Lung (tissue), 12 donors: ENCODE results near the gene ATF6B. TPM values are rescaled to one million over a fixed set of nuclear protein-coding genes. Genes with fewer than 3 reads are reported as not detected.

Source experiments
- ATAC-seq: fragments of 200-7000 bp; cut with Tn5 transposase; one replicate; pipeline ENCODE4 v1.9.1; 2020; ENCODE audit warnings: moderate number of reproducible peaks; ENCODE audit not compliant: insufficient read depth, low FRiP score
- DNase-seq, 3 donors: peaks; one replicate each; pipeline ENCODE4 v3.0.0-alpha.2; 2013 to 2017
- H3K27ac ChIP-seq, 2 donors: one replicate each; pipeline ENCODE4 v1.5.1; 2013; ENCODE audit warnings: mild to moderate bottlenecking in 2 of 2, moderate library complexity in 2 of 2, control low read depth in 1 of 2, inconsistent platforms in 1 of 2, low read depth in 1 of 2, low read length in 1 of 2
- H3K27me3 ChIP-seq, 3 donors: one replicate each; pipeline ENCODE4 v1.5.1; 2013; ENCODE audit warnings: low read length in 2 of 3; ENCODE audit not compliant: control insufficient read depth in 3 of 3, insufficient read depth in 3 of 3
- H3K36me3 ChIP-seq, 4 donors: one replicate each; pipeline ENCODE4 v1.5.1; 2013; ENCODE audit warnings: low read length in 4 of 4, mild to moderate bottlenecking in 1 of 4, moderate library complexity in 1 of 4; ENCODE audit not compliant: control insufficient read depth in 4 of 4, insufficient read depth in 4 of 4
- H3K4me1 ChIP-seq, 5 donors: one replicate each; pipeline ENCODE4 v1.5.1; 2013; ENCODE audit warnings: low read length in 5 of 5, mild to moderate bottlenecking in 2 of 5, moderate library complexity in 1 of 5; ENCODE audit not compliant: control insufficient read depth in 5 of 5, insufficient read depth in 5 of 5
- H3K4me3 ChIP-seq: one replicate; pipeline ENCODE4 v1.5.1; 2013; ENCODE audit warnings: mild to moderate bottlenecking, control low read depth, moderate library complexity
- H3K9ac ChIP-seq, 2 donors: one replicate each; pipeline ENCODE4 v1.5.1; 2013; ENCODE audit warnings: low read length in 2 of 2, control low read depth in 1 of 2; ENCODE audit not compliant: insufficient read depth in 1 of 2
- H3K9me3 ChIP-seq, 4 donors: one replicate each; pipeline ENCODE4 v1.5.1; 2013; ENCODE audit warnings: low read length in 3 of 4, mild to moderate bottlenecking in 1 of 4, moderate library complexity in 1 of 4; ENCODE audit not compliant: control insufficient read depth in 4 of 4, insufficient read depth in 3 of 4
- WGBS, 2 donors: extraction: QIAGEN DNeasy Blood & Tissue Kit; methylation state at CpG; one replicate each; pipeline ENCODE4 v1.1.7; 2013; 5-methylcytosine and 5-hydroxymethylcytosine counted together
- polyA plus RNA-seq, 2 donors: library from polyadenylated mRNA; stranded (reverse); fragments of 200-250 nt; gene quantifications; one replicate each; pipeline ENCODE4 v1.2.1, GENCODE V29; 2013
- total RNA-seq, 2 donors: library from RNA; depleted of rRNA in 1 of 2; stranded (reverse); fragments of >200 nt in 1 of 2; gene quantifications; one replicate each; pipeline ENCODE4 v1.2.1, GENCODE V29; 2014 to 2021
- TF ChIP-seq, protein P1 (sequence below): IDR thresholded peaks from 2 replicates; pipeline ENCODE4 v1.5.1; 2012; ENCODE audit warnings: mild to moderate bottlenecking; ENCODE audit errors: control extremely low read depth, extremely low read depth
- donor health status: control.
- donor health status: control.
- donor health status: Bipolar disorder and iron deficiency.
- donor health status: healthy.
- donor health status: DM: yes; HTN: yes; CAD: no.

The ATF6B gene
- total and polyA plus RNA-seq, 4 donors: 50.1 to 101 (median 62.4) TPM

DNA sequence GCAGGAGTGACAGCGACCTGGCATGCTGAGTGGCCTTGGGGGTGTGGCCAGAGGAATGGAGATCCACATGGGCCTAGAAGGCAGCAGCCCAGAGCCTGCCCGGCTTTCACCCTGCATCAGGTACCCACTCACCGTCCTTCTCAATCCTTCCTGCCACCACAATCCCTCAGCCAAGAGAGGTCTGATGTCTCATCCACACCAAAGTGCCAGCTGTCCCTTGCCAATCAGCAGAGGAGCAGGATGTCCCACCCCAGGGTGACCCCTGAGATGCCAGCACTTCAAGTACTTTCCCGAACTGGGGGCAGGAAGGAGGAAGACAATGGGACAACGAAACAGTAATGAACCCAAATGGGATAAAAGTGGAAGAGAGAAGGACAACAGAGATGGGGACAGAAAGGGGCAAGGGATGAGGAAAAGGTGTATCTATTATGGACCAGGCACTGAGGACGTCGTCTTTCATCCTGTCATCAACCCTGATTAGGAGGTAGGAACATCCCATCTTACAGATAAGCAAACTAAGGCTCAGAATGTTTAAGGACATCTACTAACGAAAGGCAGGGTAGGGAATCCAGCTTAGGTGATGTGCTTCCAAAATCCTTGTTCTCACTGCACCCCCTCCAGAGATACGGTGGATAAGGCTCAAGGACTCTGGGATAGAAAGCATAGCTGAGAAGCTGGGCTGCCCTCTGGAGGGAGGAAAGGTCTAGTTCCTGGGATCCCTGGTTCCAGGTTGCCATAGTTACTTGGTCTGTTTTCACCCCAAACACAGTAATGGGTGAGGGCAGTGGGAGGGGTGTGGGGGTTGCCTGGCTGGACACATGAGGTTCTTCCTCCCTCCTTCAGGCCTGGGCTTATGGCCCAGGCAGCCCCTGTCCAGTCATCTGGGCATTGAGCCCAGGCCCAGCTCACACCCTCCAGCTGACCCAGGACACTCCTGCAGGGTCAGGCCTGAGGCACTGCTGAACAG is 14.4 kb downstream of the ATF6B start:
- Histone ChIP-seq H3K36me3 (peaks cover 0 to 24% (median 17%) of the 10 kb centered on the region in 4 donors), H3K9ac (peak overlapping the region in 1 of 2 donors; percentile 66), H3K4me1 (peaks cover 6 to 40% (median 28%) of the 10 kb centered on the region in 5 donors), H3K4me3 (no peak overlapping the region), H3K27ac (peak overlapping the region in 1 of 2 donors; percentile 86), H3K27me3 (peaks cover 0 to 12% (median 0%) of the 10 kb centered on the region in 3 donors), H3K9me3 (no peaks in the 10 kb centered on the region)
- WGBS, 2 donors: 64 to 76% methylated on average over 9 of the region's 9 CpGs
- DNase-seq (peak; percentile 91 to 93 (median 92)), ATAC-seq (peak; percentile 50)
- TF ChIP-seq, protein P1, sequence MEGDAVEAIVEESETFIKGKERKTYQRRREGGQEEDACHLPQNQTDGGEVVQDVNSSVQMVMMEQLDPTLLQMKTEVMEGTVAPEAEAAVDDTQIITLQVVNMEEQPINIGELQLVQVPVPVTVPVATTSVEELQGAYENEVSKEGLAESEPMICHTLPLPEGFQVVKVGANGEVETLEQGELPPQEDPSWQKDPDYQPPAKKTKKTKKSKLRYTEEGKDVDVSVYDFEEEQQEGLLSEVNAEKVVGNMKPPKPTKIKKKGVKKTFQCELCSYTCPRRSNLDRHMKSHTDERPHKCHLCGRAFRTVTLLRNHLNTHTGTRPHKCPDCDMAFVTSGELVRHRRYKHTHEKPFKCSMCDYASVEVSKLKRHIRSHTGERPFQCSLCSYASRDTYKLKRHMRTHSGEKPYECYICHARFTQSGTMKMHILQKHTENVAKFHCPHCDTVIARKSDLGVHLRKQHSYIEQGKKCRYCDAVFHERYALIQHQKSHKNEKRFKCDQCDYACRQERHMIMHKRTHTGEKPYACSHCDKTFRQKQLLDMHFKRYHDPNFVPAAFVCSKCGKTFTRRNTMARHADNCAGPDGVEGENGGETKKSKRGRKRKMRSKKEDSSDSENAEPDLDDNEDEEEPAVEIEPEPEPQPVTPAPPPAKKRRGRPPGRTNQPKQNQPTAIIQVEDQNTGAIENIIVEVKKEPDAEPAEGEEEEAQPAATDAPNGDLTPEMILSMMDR: no peak

DNA sequence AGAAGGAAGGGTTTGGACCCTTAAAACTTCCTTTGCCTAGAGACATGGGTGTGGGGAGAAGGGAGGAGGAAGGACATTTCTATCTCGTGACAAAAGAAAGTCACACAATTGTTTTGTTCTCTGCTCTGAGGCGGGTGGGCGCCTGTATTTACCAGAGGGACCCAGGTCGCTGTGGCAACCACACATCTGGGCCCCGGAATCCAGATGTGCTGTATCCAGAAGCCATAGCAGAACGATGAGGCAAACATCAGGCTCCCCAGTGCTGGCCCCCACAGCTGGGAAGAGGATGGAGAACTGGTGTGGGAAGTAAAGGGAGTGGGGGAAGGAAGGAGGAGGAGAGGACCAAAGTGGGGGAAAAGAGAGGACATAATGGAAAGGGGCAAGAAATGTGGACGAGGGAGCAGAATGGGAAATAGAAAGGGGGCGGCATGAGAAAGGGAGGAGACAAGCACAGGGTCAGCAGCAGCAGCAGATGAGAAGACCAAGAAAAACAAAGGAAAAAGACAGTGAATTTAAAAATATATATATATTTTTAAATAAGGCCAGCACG is 15.5 kb downstream of the ATF6B start:
- Histone ChIP-seq H3K4me1 (peaks cover 6 to 50% (median 37%) of the 10 kb centered on the region in 5 donors), H3K9me3 (no peaks in the 10 kb centered on the region), H3K9ac (no peak overlapping the region), H3K36me3 (peaks cover 0 to 19% (median 14%) of the 10 kb centered on the region in 4 donors), H3K27me3 (peaks cover 0 to 14% (median 0%) of the 10 kb centered on the region in 3 donors), H3K27ac (peak overlapping the region in 1 of 2 donors; percentile 69), H3K4me3 (no peak overlapping the region)
- WGBS, 2 donors: 55 to 65% methylated on average over 9 of the region's 9 CpGs
- no peak for ATAC-seq
- TF ChIP-seq, protein P1: no peak
- peak; percentile 46 to 71 (median 47) for DNase-seq

DNA sequence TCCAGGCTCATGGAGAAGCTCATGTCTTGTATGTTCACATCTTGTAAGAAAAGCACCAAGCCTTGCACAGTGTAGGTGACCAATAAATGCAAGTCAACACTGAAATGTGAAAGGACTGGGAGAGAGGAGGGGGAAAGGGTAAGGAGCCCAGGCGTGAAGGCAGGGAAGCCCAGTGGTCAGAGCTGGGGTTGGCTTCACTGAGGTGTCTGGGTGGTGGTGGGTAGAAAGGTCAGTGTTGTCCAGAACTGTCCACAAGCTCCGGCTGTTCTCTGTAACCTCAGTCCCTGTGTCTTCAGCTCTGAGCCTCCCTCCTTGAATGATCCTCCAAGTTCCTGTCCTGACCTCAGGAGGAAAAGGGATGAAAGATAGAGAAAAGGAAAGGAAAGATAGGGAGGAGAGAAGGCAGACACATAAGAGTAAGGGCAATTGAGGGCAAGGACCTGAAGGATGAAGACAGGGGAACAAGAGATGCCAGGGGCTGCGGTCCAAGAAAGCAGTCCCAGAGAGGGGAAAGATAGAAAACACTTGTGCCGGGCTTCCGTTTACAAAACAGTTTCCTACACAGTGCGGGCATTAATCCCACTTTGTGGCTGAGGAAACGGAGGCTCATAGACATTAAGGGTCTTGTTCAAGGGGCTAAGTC is 16.5 kb downstream of the ATF6B start:
- Histone ChIP-seq H3K9me3 (no peaks in the 10 kb centered on the region), H3K4me3 (no peak overlapping the region), H3K9ac (peak overlapping the region in 1 of 2 donors; percentile 55), H3K27me3 (peaks cover 0 to 14% (median 0%) of the 10 kb centered on the region in 3 donors), H3K36me3 (peaks cover 0 to 13% (median 9%) of the 10 kb centered on the region in 4 donors), H3K27ac (peak overlapping the region in 1 of 2 donors; percentile 69), H3K4me1 (peaks cover 15 to 55% (median 40%) of the 10 kb centered on the region in 5 donors)
- DNase-seq: peak; percentile 34 to 71 (median 59)
- WGBS, 2 donors: 54 to 77% methylated on average over 7 of the region's 7 CpGs
- TF ChIP-seq, protein P1: no peak
- no peak for ATAC-seq
